Keratinocyte (primary cell): Measurements from ENCODE around the gene CEBPZ. TPM values are rescaled to one million over a fixed set of nuclear protein-coding genes. Genes with fewer than 3 reads are reported as not detected.
"Not testable (repeated sequence)": the region's sequence is repeated elsewhere in the genome, so short reads cannot be mapped to it uniquely, and the experiment has no call there.

Experiments used
- DNase-seq: peaks from one replicate; pipeline ENCODE4 v3.0.0-alpha.2; 2011; ENCODE audit warnings: low read depth, missing footprints, low spot score
- FAIRE-seq: peaks from 2 replicates; lab custom pipeline; 2011; peaks lifted over from hg19 to GRCh38; lab: Jason Lieb, UNC
- H2AFZ ChIP-seq: 2 replicates; pipeline ENCODE4 v1.6.0; 2012; ENCODE audit warnings: low read length, control low read depth, inconsistent platforms; ENCODE audit not compliant: control insufficient read depth
- H3K27ac ChIP-seq: 2 replicates; pipeline ENCODE4 v1.5.1; 2011; ENCODE audit warnings: low read length; ENCODE audit not compliant: control insufficient read depth, insufficient read depth
- H3K27me3 ChIP-seq: 3 replicates; pipeline ENCODE4 v1.6.0; 2011; ENCODE audit warnings: low read length; ENCODE audit not compliant: control insufficient read depth, insufficient read depth; ENCODE audit errors: extremely low read depth
- H3K36me3 ChIP-seq, 2 experiments: 2 replicates in 1 of 2; 3 replicates in 1 of 2; pipeline ENCODE4 v1.5.1; 2011; ENCODE audit warnings: low read length in 2 of 2, mild to moderate bottlenecking in 1 of 2; ENCODE audit not compliant: control insufficient read depth in 2 of 2, insufficient read depth in 2 of 2; ENCODE audit errors: extremely low read depth in 1 of 2
- H3K4me1 ChIP-seq: 3 replicates; pipeline ENCODE4 v1.5.1; 2011; ENCODE audit warnings: low read length; ENCODE audit not compliant: control insufficient read depth, insufficient read depth; ENCODE audit errors: extremely low read depth
- H3K4me2 ChIP-seq: 3 replicates; pipeline ENCODE4 v1.6.0; 2011; ENCODE audit warnings: low read depth, low read length; ENCODE audit not compliant: control insufficient read depth, insufficient read depth; ENCODE audit errors: extremely low read depth
- H3K4me3 ChIP-seq, 3 experiments: fragments of 200-600 bp in 1 of 3; sonication (generic) in 1 of 3; 2 replicates in 2 of 3; 3 replicates in 1 of 3; pipeline ENCODE4 v1.5.1; 2011 to 2016; ENCODE audit warnings: low read length in 3 of 3, mild to moderate bottlenecking in 3 of 3, control low read depth in 2 of 3, inconsistent platforms in 1 of 3, low read depth in 1 of 3, mixed read lengths in 1 of 3, mixed run types in 1 of 3, moderate library complexity in 1 of 3; ENCODE audit not compliant: control insufficient read depth in 2 of 3, insufficient read depth in 2 of 3; ENCODE audit errors: extremely low read depth in 1 of 3
- H3K79me2 ChIP-seq: 2 replicates; pipeline ENCODE4 v1.6.0; 2012; ENCODE audit warnings: low read length; ENCODE audit not compliant: control insufficient read depth, insufficient read depth
- H3K9ac ChIP-seq: 3 replicates; pipeline ENCODE4 v1.6.0; 2011; ENCODE audit warnings: low read length; ENCODE audit not compliant: control insufficient read depth, insufficient read depth; ENCODE audit errors: extremely low read depth
- H3K9me1 ChIP-seq: 3 replicates; pipeline ENCODE4 v1.6.0; 2011; ENCODE audit warnings: low read length; ENCODE audit not compliant: control insufficient read depth, insufficient read depth; ENCODE audit errors: extremely low read depth
- H3K9me3 ChIP-seq: 2 replicates; pipeline ENCODE4 v1.5.1; 2012; ENCODE audit warnings: low read depth, low read length; ENCODE audit not compliant: control insufficient read depth
- H4K20me1 ChIP-seq: 3 replicates; pipeline ENCODE4 v1.6.0; 2011; ENCODE audit warnings: low read length; ENCODE audit not compliant: control insufficient read depth, insufficient read depth; ENCODE audit errors: extremely low read depth
- EZH2 ChIP-seq: IDR thresholded peaks from one replicate; pipeline ENCODE4 v1.6.1; 2012; ENCODE audit warnings: inconsistent platforms, mild to moderate bottlenecking, low read length, moderate library complexity
- dilution Hi-C: fragments of 300-500 bp; cut with MboI; formaldehyde crosslinking; loops from one replicate; pipeline ENCODE4 v1.7.0; 2020; ENCODE audit warnings: low sequenced_read_pairs; ENCODE audit not compliant: extremely low pct_ligation_motif_present
- polyA plus RNA-seq, 5 experiments: library from polyadenylated mRNA; depleted of rRNA in 3 of 5; stranded (reverse) in 3 of 5; stranded (forward) in 1 of 5; unstranded in 1 of 5; fragments of >200 nt; gene quantifications; 1 replicate in 1 of 5; 2 replicates in 3 of 5; 3 replicates in 1 of 5; pipeline versions ENCODE4 v1.2.1 to v1.2.3, GENCODE V29; 2011 to 2012; ENCODE audit warnings: missing spikeins in 2 of 5, low read depth in 1 of 5, low replicate concordance in 1 of 5
- TF ChIP-seq, protein P1 (sequence below), 3 experiments: IDR thresholded peaks in 1 of 3; conservative IDR thresholded peaks in 1 of 3; optimal IDR thresholded peaks in 1 of 3; 2 replicates in 2 of 3; 3 replicates in 1 of 3; pipeline versions ENCODE3 to v1.5.1; 2011; ENCODE audit warnings: low read length in 3 of 3, mild to moderate bottlenecking in 3 of 3, moderate library complexity in 2 of 3, control low read depth in 1 of 3, inconsistent platforms in 1 of 3; ENCODE audit not compliant: insufficient read depth in 2 of 3; ENCODE audit errors: extremely low read depth in 1 of 3

The CEBPZ gene
- polyA plus RNA-seq, 1 donor (not counting 4 experiments of a cell fraction or from before 2014, with no cell fraction given), result 33.8 TPM

DNA sequence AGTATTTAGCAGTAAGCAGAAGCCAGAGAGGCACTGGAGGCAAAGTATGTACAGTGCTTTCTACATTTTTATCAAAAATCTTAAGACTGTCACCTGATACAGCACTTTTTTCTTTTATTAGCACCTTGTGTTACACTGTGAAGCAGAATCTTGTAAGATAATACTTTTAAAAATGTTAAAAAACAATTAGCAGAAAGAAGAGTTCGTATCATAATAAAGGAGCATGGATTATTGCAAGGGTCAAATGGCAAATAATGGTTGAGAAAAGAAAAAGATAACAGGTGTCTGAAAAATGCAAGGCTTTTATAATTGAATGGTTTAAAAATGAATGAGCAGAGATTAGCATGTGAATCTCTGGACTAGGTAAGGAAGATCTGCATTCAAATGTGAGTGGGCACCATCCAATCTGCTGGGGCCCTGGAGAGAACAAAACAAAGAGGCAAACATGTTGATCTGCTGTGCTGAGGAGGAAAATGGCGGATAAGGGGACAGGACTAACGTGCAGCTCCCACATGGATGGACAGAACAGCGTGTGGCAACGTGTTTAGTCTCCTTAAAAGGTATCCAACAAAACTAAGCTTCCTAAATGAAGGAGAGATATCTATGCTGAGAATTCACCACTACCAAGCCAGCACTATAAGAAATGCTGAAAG, 25.6 kb downstream of the CEBPZ start:
- TF ChIP-seq, protein P1, sequence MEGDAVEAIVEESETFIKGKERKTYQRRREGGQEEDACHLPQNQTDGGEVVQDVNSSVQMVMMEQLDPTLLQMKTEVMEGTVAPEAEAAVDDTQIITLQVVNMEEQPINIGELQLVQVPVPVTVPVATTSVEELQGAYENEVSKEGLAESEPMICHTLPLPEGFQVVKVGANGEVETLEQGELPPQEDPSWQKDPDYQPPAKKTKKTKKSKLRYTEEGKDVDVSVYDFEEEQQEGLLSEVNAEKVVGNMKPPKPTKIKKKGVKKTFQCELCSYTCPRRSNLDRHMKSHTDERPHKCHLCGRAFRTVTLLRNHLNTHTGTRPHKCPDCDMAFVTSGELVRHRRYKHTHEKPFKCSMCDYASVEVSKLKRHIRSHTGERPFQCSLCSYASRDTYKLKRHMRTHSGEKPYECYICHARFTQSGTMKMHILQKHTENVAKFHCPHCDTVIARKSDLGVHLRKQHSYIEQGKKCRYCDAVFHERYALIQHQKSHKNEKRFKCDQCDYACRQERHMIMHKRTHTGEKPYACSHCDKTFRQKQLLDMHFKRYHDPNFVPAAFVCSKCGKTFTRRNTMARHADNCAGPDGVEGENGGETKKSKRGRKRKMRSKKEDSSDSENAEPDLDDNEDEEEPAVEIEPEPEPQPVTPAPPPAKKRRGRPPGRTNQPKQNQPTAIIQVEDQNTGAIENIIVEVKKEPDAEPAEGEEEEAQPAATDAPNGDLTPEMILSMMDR (optimal IDR thresholded peaks at IDR 0.05 in 1 of 3, IDR thresholded peaks at IDR 0.05 in 1 of 3, conservative IDR thresholded peaks at IDR 0.05 in 1 of 3; ENCODE audit: extremely low read depth in 1 of 3, insufficient read depth in 2 of 3, low read length in 3 of 3), result no peak
- TF ChIP-seq EZH2, result no peak
- peaks cover 9 to 18% of the 10 kb centered on the region in 2 experiments for H3K36me3 ChIP-seq

DNA sequence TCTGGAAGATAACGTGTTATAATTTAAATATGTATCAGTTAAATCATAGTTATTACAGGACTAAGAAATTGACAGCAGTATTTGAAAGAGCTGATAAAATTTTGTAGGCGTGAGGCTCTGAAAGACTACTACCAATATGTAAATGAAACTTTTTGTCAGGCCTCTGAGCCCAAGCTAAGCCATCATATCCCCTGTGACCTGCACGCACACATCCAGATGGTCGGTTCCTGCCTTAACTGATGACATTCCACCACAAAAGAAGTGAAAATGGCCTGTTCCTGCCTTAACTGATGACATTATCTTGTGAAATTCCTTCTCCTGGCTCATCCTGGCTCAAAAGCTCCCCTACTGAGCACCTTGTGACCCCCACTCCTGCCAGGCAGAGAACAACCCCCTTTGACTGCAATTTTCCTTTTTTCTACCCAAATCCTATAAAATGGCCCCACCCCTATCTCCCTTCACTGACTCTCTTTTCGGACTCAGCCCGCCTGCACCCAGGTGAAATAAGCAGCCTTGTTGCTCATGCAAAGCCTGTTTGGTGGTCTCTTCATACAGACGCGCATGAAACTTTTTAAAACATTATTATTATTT, 26.2 kb downstream of the CEBPZ start:
- H4K20me1 ChIP-seq, H3K4me1 ChIP-seq, DNase-seq, H3K9me3 ChIP-seq, H3K27ac ChIP-seq, H3K4me2 ChIP-seq, H3K27me3 ChIP-seq, dilution Hi-C loops, H2AFZ ChIP-seq, FAIRE-seq, H3K9me1 ChIP-seq, H3K9ac ChIP-seq, H3K4me3 ChIP-seq: not testable (repeated sequence)
- Histone ChIP-seq H3K79me2 (peaks cover 53% of the 10 kb centered on the region), H3K36me3 (peaks cover 10 to 15% of the 10 kb centered on the region in 2 experiments)

More for the DNA sequence above, 25.6 kb downstream of the CEBPZ start:
- H4K20me1 ChIP-seq, result no peaks in the 10 kb centered on the region
- peaks cover 46% of the 10 kb centered on the region for H3K79me2 ChIP-seq
- peaks cover 4% of the 10 kb centered on the region for H3K9me3 ChIP-seq
- dilution Hi-C loops, result no loop called here
- H3K27me3 ChIP-seq, result no peaks in the 10 kb centered on the region
- H3K27ac ChIP-seq, result no peak overlapping the region
- no peak overlapping the region for H3K4me3 ChIP-seq
- FAIRE-seq (no peak), DNase-seq (no peak)
- H3K9ac ChIP-seq, result no peak overlapping the region
- no peak overlapping the region for H2AFZ ChIP-seq
- no peaks in the 10 kb centered on the region for H3K4me1 ChIP-seq
- H3K4me2 ChIP-seq, result no peak overlapping the region
- no peaks in the 10 kb centered on the region for H3K9me1 ChIP-seq
